ENCODE measurements around the gene KCNH1.

KCNH1 gene

DNA sequence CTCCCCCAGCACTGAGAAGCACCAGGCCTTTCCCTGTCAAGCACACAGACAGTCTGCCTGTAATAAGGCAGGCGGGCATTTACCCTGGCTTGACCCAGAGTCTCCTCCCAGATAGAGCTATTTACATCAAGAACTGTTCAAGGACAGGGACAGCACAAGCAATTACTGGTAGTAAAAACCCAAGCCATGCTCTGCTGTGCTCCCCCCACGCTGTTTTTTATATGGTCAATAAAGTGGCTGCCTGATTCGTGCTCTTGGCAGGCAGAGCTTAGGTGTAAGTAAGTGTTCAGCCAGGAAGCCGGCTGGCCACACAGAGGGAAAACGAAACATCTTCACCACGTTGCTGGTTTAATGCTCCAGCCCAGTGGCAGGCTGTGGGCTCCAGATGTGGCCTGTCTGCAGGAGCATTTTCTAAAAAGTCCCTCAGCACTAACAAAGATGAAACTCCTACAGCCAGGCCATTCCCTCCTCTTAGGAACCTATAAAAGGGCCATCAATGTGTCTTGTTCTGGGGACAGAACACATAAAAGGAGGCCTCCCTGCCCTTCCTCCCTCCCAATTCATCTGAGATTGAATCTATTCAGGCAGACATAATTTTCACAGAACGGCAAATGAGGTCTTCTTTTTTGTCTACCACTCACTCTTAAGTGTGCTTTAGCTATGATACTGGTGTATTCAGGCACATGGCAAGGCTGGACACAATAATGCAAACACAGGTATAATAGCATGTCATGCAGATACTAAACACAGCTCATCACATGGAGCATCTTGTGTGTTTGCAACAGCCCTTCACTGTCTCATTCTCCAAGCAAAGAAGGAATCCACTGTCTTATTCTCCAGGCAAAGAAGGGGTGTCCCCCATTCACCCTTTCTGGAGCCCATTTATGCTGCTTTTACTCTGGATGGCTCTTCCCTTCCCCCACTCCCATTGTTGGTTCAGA lies 426.4 kb downstream of the KCNH1 start:
- DNase-seq (ENCODE audit: low read depth), result no peak

DNA sequence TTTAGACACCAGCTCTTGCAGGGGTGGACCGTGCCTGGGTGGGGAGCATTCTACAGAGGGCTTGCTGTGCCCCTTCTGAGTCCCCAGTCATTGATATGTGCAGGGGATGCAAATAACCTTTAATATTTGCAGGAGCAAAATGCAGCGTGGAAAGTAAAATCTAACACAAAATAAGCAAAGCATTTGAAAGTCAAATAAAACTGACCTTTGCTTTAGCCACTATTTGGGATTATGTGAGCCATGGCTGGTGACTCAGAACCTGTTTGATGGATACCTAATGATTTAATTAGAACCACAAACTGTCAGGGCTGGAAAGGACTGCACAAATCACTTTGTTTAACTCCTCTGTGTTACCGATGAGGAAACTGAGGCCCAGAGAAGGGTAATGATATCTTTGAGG lies 427.7 kb downstream of the KCNH1 start:
- no peak for DNase-seq (ENCODE audit: low read depth)

DNA sequence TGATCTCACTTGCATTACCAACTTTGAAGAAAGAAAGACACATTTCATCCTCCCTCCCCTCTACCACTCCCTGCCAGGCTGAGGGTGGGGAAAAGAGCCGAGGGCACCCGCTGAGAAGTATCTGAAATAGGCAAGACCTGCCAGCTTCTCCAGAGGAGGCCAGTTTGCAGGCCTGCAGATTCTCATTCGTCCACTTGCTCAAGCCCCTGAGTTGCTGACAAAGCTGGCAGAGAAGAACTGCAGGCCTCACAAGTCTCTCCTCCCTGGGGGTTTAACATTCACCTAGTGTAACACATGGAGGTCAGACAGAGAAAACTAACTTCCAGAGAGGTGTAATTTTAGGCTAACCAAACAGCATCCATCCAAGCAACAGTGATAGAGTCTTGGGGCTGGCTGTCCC lies 428.9 kb downstream of the KCNH1 start:
- DNase-seq (ENCODE audit: low read depth), result no peak

DNA sequence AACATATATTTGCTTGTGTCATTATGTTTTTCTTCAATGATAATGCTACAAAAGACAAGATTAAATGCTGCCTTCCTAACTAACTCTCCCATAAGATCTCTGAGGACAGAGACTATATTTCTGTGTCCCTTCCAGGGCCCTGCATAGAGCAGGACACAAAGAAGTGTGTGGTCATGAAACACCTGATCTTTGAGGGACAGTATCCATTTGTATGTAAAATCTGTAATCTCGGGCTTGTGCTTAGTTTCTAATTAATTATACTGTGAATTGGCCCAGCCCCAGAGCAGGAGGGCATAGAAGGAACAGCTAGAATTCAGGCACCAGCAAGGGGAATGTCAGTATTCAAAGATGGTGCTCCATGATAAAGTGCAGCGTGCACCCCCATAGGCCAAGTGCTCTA lies 430.4 kb downstream of the KCNH1 start:
- no peak for DNase-seq (ENCODE audit: low read depth)

DNA sequence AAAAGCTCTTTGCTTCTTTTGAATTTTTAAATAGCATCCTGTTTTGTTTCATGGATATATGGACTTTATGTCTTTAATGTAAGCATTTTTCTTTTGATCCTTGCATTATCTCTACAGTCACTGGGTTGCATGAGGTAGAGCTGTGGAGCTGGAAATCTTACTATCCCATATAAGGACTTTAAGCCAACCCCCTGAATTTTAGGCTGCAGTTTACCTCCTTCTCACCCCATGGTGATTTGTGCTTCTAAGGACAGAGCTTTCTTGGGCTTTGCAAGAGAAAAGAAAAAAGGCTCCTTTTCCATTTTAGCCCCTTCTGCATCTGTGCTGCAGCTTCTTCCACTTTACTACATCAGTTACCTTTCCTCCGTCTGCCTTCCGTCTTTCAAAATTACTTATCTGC lies 431.4 kb downstream of the KCNH1 start:
- DNase-seq (ENCODE audit: low read depth), result no peak

DNA sequence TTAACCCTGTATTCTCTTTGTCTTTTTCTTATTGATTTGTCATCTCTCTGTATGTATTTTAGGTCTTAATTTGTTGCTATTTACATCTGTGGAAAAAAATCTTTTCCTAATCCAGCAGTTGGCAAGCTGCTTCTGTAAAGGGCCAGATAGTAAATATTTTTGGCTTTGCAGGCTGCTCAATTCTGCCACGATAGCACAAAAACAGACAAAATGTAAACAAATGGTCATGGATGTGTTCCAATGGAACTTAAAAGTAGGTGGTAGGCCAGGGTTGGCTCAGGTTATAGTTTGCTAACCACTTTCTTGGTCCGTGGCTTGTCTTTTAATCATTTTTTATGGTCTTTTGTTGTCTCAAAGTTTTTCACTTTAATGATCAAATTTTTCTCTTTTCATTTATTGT lies 433.4 kb downstream of the KCNH1 start:
- DNase-seq (ENCODE audit: low read depth), result no peak

DNA sequence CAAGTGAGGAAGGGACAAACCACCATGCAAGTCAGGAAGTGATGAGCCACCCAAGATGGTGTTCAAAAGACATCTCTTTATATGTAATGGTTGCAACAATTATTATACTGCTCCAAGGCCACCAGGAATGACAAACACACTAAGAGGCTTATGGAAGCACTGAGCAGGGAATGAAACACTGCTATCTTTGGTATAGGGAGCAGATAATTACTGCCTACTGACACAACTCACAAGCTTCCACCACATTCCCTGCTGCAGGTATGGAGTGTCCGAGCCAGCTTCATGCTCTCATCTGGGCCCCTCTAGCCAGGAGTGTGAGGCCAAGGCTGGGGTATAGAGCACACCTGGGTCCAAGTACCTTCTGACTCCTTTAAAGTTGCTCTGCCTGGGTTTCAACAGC lies 433.9 kb downstream of the KCNH1 start:
- no peak for DNase-seq (ENCODE audit: low read depth)

DNA sequence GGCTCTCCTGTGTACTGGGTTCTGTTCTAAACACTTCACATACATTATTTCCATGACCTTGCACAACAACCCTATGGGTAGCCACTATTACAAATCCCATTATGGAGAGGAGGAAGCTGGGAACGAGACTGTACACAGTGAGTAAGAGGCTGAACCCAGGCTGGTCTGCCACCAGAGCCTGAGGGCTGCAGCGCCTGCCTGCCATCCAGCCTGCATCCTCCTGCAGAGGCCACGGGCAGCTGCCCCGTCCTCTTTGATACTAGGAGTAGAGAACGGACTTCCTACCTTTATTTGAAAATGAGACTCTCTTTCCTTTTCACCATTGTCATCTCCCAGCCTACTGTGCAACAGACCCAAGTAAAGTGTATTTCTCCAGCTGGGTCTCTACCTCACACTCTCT lies 435.3 kb downstream of the KCNH1 start:
- DNase-seq (ENCODE audit: low read depth), result no peak

DNA sequence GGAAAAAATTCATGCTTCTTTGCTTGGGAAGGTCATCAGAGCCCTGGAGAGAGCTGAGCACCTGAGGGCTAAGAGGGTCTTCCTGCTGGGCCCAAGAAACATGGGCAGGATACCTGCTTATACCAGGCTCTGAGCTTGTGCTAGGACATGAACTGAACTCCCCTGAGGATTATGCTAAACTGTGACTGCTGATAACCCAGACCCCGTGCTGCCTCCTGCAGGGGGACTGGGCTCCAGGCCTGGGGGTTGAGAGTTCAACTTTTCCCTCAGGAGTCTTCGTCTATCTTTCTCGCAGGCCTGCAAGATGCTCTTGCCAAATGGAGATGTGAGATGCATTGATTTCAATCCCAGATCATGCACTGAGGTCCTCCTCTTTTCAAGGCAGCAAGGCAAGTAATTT lies 436.8 kb downstream of the KCNH1 start:
- no peak for DNase-seq (ENCODE audit: low read depth)

DNA sequence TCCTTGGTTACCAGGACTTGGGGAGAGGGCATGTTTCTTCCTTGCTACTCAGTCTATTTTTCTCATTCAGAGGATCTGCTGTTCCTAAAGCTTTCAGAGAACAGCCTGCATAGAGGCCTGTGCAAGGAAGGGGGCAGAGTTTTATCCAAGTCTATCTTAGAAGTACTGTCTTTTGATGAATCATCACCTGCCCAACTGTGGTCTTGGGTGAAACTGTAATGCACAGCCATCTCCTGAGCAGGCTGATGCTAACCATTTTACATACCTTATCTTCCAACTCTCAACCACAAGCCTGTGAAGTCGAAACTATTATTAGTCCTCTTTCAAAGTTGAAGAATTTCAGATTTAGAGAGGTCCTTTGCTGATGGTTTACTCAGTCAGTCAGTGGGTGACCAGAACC lies 437.2 kb downstream of the KCNH1 start:
- no peak for DNase-seq (ENCODE audit: low read depth)

DNA sequence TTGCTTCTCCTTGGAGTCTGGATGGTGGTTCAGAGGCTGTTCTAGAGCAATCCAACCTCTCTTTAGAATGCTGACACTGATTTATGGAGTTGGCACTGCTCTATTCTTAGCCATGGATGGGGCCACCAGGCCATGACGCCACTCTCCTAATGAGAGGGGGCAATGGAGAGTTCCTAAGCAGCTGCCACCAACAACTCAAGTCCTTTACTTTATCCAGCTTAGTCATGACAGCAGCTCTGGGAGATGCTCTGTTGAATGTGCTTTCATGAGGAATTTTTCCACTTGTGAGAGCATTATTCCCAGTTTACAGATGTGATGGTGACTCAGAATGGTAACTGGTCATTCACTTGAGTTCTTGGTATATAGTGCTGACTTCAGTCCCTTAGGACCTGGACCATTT lies 438.9 kb downstream of the KCNH1 start:
- DNase-seq (ENCODE audit: low read depth), result no peak

DNA sequence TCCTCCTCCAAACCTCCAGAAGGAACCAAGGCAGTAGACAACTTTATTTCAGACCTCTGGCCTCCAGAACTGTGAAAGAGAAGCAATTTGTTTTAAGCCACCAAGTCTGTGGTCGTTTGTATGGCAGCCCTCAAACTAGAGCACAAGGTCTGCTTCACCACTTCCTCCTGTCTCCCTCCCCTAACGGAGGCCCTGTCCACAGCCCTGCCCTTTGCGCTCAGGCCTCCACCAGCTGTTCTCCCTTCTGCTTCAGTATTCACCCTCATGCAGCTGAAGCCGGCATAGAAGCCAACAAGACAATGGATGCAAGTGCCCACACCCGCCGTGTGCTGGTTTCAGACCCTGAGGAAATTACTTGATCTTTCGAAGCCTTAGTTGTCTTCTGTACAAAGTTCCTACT lies 441.2 kb downstream of the KCNH1 start:
- no peak for DNase-seq (ENCODE audit: low read depth)

DNA sequence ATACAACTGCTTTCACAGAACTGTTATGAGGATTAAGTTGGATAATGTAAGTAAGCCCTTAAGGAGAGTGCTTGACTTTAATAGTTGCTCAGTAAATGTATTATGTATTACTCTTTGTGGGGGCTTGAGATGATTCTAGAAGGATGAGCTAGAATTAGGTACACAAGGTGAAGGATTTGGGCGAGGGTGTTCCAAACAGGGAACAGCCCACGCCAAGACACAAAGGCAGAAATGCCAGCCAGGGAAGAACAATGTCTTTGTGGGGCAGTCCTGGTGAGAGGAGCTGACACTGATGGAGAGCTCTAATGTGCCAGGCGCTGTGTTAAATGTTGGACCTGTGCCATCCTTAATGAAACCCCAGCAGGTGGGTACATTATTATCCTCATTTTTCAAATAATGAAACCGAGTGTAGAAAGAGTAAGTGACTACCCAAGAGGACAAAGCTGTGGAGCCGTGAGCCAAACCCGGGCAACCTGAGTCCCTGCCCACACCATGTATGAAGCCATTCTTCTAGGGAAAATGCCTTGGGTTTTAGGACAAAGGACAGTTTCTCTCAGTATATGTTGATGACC lies 442.8 kb downstream of the KCNH1 start:
- DNase-seq (ENCODE audit: low read depth), result no peak

DNA sequence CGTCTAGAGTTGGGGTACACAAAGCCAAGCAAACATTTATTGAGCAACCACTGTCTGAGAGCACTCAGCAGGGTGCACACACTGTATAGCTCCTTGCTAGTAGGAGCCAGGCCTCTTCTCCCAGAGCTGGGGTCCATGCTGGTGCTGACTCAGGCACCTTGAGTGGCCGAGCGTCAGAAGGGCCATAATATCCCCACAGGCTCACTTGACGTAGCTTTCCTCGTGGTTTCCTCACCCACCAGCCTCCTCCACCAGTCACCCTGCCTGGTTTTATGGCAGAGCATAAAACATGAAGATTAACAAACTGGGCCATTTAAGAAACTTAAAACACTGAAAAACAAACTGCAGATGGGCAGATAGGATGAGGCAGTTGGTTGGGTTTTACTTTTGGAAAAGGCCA lies 443.7 kb downstream of the KCNH1 start:
- DNase-seq (ENCODE audit: low read depth), result no peak

DNA sequence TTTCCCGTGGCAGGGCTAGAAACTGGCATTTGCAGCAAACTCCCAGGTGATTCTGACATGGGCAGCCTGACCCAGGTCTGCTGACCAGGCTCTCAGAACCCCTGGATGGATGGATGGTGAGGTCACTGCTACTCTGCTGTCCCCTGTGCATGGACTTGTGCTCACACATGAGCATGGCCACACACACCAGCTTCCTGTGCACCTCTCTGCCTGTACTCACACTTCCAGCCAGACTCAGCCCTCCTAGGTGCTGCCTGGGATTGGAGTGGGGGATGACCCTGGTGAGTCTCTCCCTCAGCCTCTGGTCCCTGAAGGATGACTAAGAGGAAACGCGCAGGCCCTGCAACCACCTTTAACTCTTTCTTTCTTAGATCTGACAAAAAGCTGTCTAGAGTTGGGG lies 444.1 kb downstream of the KCNH1 start:
- DNase-seq (ENCODE audit: low read depth), result no peak

DNA sequence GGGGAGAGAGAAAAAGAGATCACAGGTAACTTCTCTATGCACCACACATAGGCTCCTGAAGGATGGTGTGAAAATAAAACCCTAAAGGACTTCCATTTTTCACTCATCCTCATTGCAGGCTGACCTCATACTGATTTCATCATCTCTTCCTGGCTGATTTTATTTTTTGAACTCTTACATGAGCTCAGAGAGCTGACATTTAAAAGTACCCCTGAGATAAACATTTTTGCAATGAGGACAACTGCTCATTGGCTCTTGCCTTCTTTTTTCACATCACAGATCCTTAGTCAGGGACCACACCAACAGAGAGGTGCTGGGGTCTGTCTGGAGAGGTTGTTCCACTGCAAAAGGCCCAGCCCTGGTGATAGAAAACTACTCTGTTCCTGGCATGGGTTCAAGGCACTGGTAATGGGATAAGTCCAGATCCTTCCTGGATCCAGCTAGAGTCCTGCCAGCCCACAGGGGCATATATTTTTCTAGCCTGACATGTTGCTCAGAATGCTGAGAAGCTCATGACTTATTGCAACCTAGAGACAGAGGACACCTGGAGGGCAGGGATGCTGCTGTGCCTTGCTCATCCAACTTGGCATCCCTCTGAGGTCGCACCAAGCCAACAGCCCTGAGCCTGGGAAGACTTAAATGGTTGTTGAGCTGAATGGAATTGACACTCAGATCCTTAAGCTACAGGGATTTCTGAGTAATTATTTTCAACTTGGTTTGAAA lies 445.3 kb downstream of the KCNH1 start:
- DNase-seq (ENCODE audit: low read depth), result no peak

DNA sequence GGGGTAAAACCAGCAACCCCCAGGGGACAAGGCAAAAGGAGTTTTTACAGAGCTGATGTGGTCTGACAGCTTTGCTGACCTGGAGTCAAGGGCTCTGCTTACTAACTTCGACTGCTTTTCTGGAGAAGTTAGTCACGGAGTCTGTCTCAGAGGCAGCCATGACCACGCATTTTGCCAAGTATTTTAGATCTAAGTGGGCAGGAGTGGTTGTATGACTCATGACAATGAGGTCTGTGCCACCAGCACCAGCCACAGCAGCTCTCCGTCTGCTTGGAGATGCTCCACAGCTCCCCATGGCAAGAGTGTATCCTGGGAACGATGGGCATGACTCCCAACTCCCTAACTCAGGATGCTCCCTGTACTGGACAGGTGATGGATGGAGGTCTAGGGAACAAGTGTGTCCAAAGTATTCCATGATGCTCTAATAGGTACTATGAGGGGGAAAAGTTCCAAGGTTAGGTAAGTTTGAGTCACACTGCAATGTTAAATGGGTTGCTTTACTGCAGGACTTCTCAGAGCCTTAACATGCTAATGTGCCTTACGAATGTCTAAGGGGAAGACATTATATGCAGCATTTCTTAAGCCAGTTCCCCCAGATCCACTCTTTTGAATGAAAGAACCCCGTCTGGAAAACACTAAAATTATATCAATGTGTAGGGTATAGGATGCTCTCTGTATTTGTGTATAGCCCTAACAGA lies 446.2 kb downstream of the KCNH1 start:
- DNase-seq (ENCODE audit: low read depth), result no peak

DNA sequence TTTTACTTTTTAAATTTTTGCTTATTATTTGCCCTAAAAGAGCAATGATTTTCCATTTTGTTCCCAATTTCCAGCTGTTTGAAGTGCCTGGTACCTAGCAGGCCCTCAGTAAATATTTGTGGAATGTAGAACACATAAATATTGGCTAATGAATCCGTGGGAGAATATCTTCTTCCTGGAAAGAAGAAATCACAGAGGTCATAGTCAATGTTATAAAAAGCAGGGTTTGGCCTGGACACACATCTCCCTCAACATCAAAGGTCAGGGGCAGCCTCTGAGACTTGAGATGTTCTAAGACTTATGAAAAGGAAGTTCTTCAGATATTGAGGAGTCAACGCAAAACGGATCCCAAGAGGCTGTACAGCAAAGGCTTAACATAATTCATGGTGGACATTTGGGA lies 447.1 kb downstream of the KCNH1 start:
- no peak for DNase-seq (ENCODE audit: low read depth)

DNA sequence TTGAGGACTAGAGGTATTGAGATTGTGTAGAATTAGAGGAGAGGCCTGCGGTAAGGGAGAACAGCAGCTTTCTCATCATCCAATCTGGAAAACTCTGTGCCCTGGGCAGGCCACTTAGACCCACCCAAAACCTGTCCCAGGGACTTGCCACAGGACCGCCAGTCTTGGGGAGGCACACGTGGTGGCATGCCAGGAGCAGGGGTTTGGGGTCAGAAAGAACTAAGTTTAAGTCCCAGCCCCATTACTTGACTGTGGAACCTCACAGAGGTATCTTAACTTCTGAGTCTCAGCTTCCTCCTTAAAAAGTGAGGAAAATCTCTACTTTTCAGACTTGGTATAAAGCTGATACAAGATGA lies 448.7 kb downstream of the KCNH1 start:
- DNase-seq (ENCODE audit: low read depth), result no peak

DNA sequence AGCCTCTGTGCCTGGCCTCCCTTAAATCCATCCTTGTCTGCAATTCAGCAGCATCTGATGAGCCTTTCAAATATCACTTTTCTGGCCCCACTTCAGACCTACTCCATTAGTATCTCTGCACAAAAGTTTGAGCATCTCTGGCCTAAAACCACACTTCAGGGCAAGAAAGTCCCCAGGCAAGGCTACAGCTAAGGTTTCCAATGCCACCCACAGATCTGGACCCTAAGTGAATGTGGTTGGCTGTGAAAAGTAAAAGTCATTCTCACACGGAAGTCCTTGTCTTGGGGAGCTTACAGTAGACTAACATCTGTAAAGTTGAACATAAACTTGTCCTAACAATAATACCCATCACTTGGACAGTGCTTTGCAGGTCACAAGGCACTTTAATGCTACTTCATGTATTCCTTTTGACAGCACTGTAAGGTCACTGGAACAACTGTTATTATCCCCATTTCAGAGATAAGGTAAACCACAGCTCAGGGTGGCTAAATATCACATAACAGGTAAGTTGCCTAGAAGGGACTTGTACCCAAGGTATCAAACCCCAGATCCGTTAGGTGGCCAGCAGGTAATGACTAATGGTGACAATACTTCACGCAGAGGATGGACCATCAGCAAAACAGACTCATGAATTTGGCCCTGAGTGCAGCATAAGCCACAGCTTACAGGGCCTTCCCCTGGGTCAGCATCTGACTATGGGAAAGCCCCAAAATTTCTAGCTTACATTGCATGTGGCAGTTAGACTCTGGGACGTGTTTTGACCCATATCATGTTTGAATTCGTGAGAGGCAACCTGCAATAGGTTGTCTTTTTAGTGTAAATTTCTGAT lies 449.3 kb downstream of the KCNH1 start:
- DNase-seq (ENCODE audit: low read depth), result no peak

DNA sequence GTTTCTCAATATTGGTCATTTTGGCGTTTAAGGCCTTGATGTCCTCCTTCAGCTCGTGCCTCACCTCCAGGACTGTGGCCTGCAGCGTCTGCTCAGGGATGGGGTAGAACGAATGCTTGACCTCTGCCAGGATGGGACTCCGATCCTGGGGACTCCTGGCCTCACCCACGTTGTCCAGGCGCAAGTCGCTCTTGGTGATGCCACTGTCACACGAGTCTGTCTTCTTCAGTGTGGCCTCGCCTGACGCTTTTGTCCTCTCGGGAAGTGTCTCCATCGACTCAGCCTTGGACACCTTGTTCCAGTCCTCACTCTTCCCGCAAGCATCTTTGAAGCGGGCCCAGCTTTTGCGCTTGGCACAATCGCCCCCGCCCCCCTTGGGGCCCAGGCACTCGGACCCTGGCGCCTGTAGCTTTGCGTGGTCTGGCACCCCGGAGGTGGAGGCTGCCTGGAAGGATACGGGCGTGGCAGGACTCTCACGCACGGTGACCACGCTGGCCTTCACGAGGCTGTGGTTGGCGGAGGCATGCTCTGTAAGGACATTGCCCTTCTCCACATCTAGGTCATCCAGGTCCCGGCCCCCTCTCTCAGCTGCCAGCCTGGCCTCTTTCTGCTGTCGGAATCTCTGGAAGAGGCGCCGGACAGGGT lies 450.4 kb downstream of the KCNH1 start:
- no peak for DNase-seq (ENCODE audit: low read depth)

Data from stimulated activated CD8-positive, alpha-beta memory T cell treated with anti-CD3 and anti-CD28 coated beads, Interleukin-12 subunit alpha, Interleukin-12 subunit beta, amount 100 ng/mL, for 4 hours (primary cell).